ENCODE results near the gene CGNL1. TPM values are rescaled to one million over a fixed set of nuclear protein-coding genes. Genes with fewer than 3 reads are reported as not detected.

CGNL1 gene
- polyA plus RNA-seq, 2 of the 4 experiments (the other 2 are of a cell fraction) = 1.4 to 1.8 TPM

DNA sequence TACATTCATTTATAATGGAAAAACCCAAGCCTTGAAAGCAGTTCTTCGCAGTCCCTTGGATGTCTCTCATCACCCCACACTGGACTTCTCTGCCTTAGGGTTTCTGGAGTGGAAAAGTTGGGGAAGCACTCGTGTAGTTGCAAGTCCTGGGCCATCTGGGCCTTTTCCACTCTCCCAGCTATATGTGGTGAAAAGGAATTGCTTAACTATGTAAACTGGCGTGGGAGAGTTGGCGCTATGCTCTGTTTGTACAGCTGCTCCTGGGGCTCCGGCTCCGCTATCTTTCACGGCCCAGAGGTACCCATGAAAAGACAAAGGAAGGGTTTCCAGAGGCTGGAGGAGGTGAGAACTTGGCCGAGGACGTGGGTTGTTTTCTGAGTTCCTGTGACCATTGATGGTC lies 134.3 kb downstream of the CGNL1 start (continued):
- TF ChIP-seq JUNB (IDR thresholded peaks at IDR 0.05) (no peak), FOSB (CRISPR knock-in tag; IDR thresholded peaks at IDR 0.05) (no peak)

DNA sequence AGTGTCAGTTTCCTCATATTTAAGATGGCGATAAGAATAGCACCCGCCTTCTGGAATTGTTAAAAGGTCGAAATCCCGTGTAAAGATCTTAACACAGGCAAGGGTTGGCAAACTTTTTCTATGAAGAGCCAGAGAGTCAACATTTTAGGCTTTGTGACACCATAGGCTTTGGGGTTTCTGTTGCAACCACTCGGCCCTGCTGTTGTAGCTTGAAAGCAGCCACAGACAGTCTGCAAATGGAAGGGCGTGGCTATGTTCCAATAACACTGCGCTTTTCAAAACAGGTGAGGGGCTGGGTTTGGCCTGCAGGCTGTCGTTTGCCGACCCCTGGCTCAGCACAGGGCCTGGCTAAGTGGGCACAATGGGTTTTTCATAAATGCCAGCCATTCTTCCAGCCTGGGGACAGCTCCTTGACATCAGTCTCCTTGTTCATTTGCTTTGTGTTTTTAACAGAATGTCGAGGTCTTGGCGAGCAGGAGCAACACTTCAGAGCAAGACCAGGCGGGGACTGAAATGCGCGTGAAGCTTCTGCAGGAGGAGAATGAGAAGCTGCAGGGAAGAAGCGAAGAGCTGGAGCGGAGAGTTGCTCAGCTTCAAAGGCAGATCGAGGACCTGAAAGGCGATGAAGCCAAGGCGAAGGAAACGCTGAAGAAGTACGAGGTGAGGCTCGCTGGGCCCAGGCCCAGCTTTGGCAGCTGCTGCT lies 140.2 kb downstream of the CGNL1 start:
- ChIA-PET POLR2A (no interaction called here), CTCF (interaction anchor here (1.3 to 12.2 kb wide), 4 partner anchors 13 to 176 kb away, joined by 4 to 162 read pairs (median 73); no protein-coding TSS in a partner anchor)
- TF ChIP-seq RFX5 (IDR thresholded peaks at IDR 0.05) (no peak), GATA3 (IDR thresholded peaks at IDR 0.05; ENCODE audit: borderline replicate concordance) (no peak), HOXB5 (CRISPR knock-in tag; IDR thresholded peaks at IDR 0.05) (no peak), EHF (CRISPR knock-in tag; IDR thresholded peaks at IDR 0.05) (no peak), MAZ (IDR thresholded peaks at IDR 0.05; ENCODE audit: borderline replicate concordance, low read depth, low read length) (no peak), FOSL2 (IDR thresholded peaks at IDR 0.05) (no peak), FOSL2 (CRISPR knock-in tag; IDR thresholded peaks at IDR 0.05) (no peak), TP53 (CRISPR knock-in tag; IDR thresholded peaks at IDR 0.05) (no peak), KDM5A (IDR thresholded peaks at IDR 0.05) (no peak), EP300 (IDR thresholded peaks at IDR 0.05) (no peak), ZSCAN20 (CRISPR knock-in tag; IDR thresholded peaks at IDR 0.05) (no peak)
- TF ChIP-seq, protein P1, sequence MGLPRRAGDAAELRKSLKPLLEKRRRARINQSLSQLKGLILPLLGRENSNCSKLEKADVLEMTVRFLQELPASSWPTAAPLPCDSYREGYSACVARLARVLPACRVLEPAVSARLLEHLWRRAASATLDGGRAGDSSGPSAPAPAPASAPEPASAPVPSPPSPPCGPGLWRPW (IDR thresholded peaks at IDR 0.05) = no peak
- TF ChIP-seq, protein P2, sequence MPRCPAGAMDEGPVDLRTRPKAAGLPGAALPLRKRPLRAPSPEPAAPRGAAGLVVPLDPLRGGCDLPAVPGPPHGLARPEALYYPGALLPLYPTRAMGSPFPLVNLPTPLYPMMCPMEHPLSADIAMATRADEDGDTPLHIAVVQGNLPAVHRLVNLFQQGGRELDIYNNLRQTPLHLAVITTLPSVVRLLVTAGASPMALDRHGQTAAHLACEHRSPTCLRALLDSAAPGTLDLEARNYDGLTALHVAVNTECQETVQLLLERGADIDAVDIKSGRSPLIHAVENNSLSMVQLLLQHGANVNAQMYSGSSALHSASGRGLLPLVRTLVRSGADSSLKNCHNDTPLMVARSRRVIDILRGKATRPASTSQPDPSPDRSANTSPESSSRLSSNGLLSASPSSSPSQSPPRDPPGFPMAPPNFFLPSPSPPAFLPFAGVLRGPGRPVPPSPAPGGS (IDR thresholded peaks at IDR 0.05) = no peak
- TF ChIP-seq, protein P3, sequence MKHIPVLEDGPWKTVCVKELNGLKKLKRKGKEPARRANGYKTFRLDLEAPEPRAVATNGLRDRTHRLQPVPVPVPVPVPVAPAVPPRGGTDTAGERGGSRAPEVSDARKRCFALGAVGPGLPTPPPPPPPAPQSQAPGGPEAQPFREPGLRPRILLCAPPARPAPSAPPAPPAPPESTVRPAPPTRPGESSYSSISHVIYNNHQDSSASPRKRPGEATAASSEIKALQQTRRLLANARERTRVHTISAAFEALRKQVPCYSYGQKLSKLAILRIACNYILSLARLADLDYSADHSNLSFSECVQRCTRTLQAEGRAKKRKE (CRISPR knock-in tag; IDR thresholded peaks at IDR 0.05; ENCODE audit: low read depth) = no peak
- TF ChIP-seq, protein P4, sequence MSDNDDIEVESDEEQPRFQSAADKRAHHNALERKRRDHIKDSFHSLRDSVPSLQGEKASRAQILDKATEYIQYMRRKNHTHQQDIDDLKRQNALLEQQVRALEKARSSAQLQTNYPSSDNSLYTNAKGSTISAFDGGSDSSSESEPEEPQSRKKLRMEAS (IDR thresholded peaks at IDR 0.05) = no peak
- DNase-seq (ENCODE audit: low read depth in 1 of 2, low spot score in 1 of 2) = no peak
- no peak overlapping the region for H3K4me2 ChIP-seq
- ATAC-seq = no peak
- no peak overlapping the region for H3K4me3 ChIP-seq
- H3K4me1 ChIP-seq = no peaks in the 10 kb centered on the region
- WGBS (ENCODE audit: missing lambda C conversion rate) = 82% methylated on average over 22 of the region's 22 CpGs
- H3K27ac ChIP-seq = no peak overlapping the region
- no peak for FAIRE-seq
- H3K9me3 ChIP-seq = no peaks in the 10 kb centered on the region

DNA sequence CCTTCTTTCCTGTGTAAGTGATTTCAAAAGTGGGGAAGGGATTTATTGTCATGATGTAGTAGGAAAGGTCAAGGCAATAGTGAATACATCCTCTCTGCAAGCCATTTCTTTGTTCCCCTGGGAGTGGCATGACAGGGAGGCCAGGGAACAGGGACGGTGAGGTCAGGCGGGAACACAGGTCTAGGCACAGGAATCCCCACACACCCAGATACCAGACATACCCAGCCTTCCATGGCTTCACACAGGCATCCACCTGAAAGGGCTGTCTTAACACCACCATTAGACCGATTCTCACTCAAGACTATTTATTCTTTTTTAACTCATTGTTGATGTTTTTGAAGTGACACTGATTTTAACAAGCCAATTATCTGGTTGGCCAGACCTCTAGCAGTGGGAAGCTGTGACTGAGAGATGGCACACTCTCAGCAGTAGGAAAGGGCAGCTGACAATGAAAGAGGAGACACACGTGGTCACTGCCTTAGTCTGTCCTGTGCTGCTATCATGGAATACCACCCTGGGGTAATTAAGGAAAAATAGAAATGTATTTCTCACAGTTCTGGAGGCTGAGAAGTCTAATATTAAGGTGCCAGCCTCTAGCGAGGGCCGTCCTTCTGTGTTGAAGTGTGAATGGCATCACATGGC lies 140.8 kb downstream of the CGNL1 start:
- TF ChIP-seq EHMT2 (IDR thresholded peaks at IDR 0.05; ENCODE audit: low read depth) = no peak
- TF ChIP-seq, protein P5, sequence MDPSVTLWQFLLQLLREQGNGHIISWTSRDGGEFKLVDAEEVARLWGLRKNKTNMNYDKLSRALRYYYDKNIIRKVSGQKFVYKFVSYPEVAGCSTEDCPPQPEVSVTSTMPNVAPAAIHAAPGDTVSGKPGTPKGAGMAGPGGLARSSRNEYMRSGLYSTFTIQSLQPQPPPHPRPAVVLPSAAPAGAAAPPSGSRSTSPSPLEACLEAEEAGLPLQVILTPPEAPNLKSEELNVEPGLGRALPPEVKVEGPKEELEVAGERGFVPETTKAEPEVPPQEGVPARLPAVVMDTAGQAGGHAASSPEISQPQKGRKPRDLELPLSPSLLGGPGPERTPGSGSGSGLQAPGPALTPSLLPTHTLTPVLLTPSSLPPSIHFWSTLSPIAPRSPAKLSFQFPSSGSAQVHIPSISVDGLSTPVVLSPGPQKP (IDR thresholded peaks at IDR 0.05; ENCODE audit: low read depth, low read length) = no peak
- TF ChIP-seq TFCP2L1 (CRISPR knock-in tag; IDR thresholded peaks at IDR 0.05) = no peak
- TF ChIP-seq MYC (IDR thresholded peaks at IDR 0.05; ENCODE audit: borderline replicate concordance, low read length) = no peak
- TF ChIP-seq HOXA7 (CRISPR knock-in tag; IDR thresholded peaks at IDR 0.05) = no peak
- no peak for TF ChIP-seq HEYL (CRISPR knock-in tag; IDR thresholded peaks at IDR 0.05)
- no peak for TF ChIP-seq POLR2AphosphoS2 (conservative IDR thresholded peaks at IDR 0.05; ENCODE audit: low read length)
- no peak for TF ChIP-seq MAFK (IDR thresholded peaks at IDR 0.05; ENCODE audit: partially characterized antibody)
- TF ChIP-seq HOXB13 (CRISPR knock-in tag; IDR thresholded peaks at IDR 0.05; ENCODE audit: low read depth) = no peak
- TF ChIP-seq, protein P4 (IDR thresholded peaks at IDR 0.05) = no peak
- no peak for TF ChIP-seq FOSL2 (IDR thresholded peaks at IDR 0.05)
- TF ChIP-seq FOSL2 (CRISPR knock-in tag; IDR thresholded peaks at IDR 0.05) = no peak
- TF ChIP-seq HDAC2 (IDR thresholded peaks at IDR 0.05) = no peak
- no peak for TF ChIP-seq CEBPB (IDR thresholded peaks at IDR 0.05)
- TF ChIP-seq, protein P1 (IDR thresholded peaks at IDR 0.05) = no peak
- TF ChIP-seq RCOR1 (IDR thresholded peaks at IDR 0.05; ENCODE audit: low read depth, low read length) = no peak
- TF ChIP-seq CHD2 (IDR thresholded peaks at IDR 0.05; ENCODE audit: low read length, partially characterized antibody) = no peak
- no peak for TF ChIP-seq POLR2A (IDR thresholded peaks at IDR 0.05; ENCODE audit: low read length)
- no peak for TF ChIP-seq CHD4 (IDR thresholded peaks at IDR 0.05; ENCODE audit: borderline replicate concordance)
- no peak for TF ChIP-seq CBX2 (IDR thresholded peaks at IDR 0.05; ENCODE audit: borderline replicate concordance, low read depth)
- TF ChIP-seq ESRRA (IDR thresholded peaks at IDR 0.05; ENCODE audit: borderline replicate concordance, low read length) = no peak
- ChIA-PET POLR2A (no interaction called here), CTCF (interaction anchor here (8.4 to 12.2 kb wide), 3 partner anchors 12 to 176 kb away, joined by 47 to 162 read pairs (median 99); no protein-coding TSS in a partner anchor)
- H3K9me3 ChIP-seq = no peaks in the 10 kb centered on the region
- H3K27ac ChIP-seq = no peak overlapping the region
- no peak overlapping the region for H3K4me2 ChIP-seq
- ATAC-seq = no peak
- no peak overlapping the region for H3K4me3 ChIP-seq
- 76% methylated on average over 6 of the region's 6 CpGs for WGBS (ENCODE audit: missing lambda C conversion rate)
- no peak for DNase-seq (ENCODE audit: low read depth in 1 of 2, low spot score in 1 of 2)
- H3K4me1 ChIP-seq = no peaks in the 10 kb centered on the region
- FAIRE-seq = no peak
